Upper lobe of right lung (tissue), 1 donor: ENCODE data around the gene GFRA1. TPM values are rescaled to one million over a fixed set of nuclear protein-coding genes. Genes with fewer than 3 reads are reported as not detected.

Experiments used
- ATAC-seq: fragments of 200-7000 bp; cut with Tn5 transposase; one replicate; pipeline ENCODE4 v1.9.1; 2020; ENCODE audit warnings: mild to moderate bottlenecking, moderate library complexity
- DNase-seq: peaks from one replicate; pipeline ENCODE4 v3.0.0-alpha.2; 2020
- H3K27ac ChIP-seq: fragments of 200-600 bp; one replicate; pipeline ENCODE4 v1.8.0; 2022
- H3K27me3 ChIP-seq: fragments of 200-600 bp; one replicate; pipeline ENCODE4 v1.8.0; 2022; ENCODE audit warnings: mild to moderate bottlenecking
- H3K36me3 ChIP-seq: fragments of 200-600 bp; one replicate; pipeline ENCODE4 v1.8.0; 2022
- H3K4me1 ChIP-seq: fragments of 200-600 bp; one replicate; pipeline ENCODE4 v1.8.0; 2022
- H3K4me3 ChIP-seq: fragments of 200-600 bp; one replicate; pipeline ENCODE4 v1.8.0; 2022; ENCODE audit warnings: mild to moderate bottlenecking
- H3K9me3 ChIP-seq: fragments of 200-600 bp; one replicate; pipeline ENCODE4 v1.8.0; 2022
- intact Hi-C: fragments of 100-400 bp; cut with DNase I; formaldehyde crosslinking; loops from one replicate; pipeline ENCODE4 v1.11.0; 2022
- total RNA-seq: library from RNA; stranded (reverse); fragmentation: NEBNext Ultra II Directional; extraction: Animal tissue kit (Norgen Biotek cat#: 25700); gene quantifications from one replicate; pipeline ENCODE4 v1.2.1, GENCODE V29; 2021
- TF ChIP-seq, protein P1 (sequence below): fragments of 200-600 bp; IDR thresholded peaks from one replicate; pipeline ENCODE4 v1.8.0; 2022; ENCODE audit warnings: antibody characterized with exemption
- donor health status: DM: no; HTN: yes; CAD: no; lungs with severe emphysema.

GFRA1 gene
- total RNA-seq, 1 donor from 2014 or later: 3.4 TPM

DNA sequence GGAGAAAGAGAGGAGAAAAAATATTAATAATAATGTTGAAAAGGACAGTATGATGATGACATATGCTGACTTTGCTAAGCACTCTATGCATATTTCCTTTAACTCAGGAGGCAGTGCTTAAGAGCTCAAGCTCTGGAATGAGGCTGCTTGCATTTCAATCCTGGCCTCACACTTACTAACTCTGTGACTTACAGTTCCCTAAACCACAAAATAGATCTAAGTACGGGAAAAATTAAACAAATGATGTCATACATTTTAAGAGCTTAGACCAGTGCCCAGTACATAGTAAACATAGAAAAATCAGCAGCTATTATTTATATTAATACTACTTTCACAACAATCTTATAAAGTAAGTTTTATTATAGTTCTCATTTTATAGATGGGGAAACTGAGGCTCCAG lies 61.3 kb downstream of the GFRA1 start:
- Histone ChIP-seq H3K4me1 (no peaks in the 10 kb centered on the region), H3K9me3 (no peaks in the 10 kb centered on the region), H3K36me3 (no peaks in the 10 kb centered on the region), H3K27me3 (no peaks in the 10 kb centered on the region), H3K4me3 (no peak overlapping the region), H3K27ac (no peak overlapping the region)
- ATAC-seq: no peak
- intact Hi-C loops: no loop called here
- TF ChIP-seq, protein P1, sequence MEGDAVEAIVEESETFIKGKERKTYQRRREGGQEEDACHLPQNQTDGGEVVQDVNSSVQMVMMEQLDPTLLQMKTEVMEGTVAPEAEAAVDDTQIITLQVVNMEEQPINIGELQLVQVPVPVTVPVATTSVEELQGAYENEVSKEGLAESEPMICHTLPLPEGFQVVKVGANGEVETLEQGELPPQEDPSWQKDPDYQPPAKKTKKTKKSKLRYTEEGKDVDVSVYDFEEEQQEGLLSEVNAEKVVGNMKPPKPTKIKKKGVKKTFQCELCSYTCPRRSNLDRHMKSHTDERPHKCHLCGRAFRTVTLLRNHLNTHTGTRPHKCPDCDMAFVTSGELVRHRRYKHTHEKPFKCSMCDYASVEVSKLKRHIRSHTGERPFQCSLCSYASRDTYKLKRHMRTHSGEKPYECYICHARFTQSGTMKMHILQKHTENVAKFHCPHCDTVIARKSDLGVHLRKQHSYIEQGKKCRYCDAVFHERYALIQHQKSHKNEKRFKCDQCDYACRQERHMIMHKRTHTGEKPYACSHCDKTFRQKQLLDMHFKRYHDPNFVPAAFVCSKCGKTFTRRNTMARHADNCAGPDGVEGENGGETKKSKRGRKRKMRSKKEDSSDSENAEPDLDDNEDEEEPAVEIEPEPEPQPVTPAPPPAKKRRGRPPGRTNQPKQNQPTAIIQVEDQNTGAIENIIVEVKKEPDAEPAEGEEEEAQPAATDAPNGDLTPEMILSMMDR: no peak
- no peak for DNase-seq

DNA sequence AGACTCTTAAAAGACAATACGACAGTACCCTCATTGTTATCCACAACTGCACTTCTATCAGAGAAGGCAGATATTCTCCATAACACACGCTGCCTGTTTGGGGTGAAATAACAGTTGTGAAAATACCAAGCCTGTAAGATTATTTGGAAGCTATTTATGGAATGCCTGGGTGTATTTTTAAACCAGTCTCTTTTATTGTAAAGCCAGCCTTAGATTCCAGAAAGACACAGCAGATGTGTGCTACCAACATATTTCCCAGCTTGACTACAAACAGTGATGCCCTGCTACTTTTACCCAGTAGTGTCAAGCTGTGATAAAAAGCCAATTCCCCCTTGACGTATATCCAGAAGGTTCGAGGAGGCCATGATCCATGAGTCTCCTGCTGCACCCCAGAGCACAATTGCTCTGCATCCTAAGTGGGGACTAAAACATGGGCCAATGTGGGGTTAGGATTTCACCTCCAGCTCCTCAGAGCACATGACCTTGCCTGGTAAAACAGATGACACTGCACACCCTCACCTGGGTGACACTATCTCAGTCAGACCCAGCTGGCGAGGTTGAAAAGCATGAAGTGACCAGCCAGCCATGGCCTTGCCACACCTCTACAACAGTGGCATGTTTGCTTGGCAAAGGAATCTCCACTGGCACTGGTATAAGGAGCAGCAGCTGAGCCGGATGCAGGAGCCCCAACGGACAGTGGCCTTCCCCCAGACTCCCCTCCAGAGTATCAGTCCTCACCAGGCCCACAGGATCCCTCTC lies 62.2 kb downstream of the GFRA1 start:
- no peaks in the 10 kb centered on the region for H3K9me3 ChIP-seq
- intact Hi-C loops: no loop called here
- DNase-seq: no peak
- ATAC-seq: no peak
- H3K27ac ChIP-seq: no peak overlapping the region
- H3K4me3 ChIP-seq: no peak overlapping the region
- no peaks in the 10 kb centered on the region for H3K36me3 ChIP-seq
- H3K4me1 ChIP-seq: no peaks in the 10 kb centered on the region
- no peaks in the 10 kb centered on the region for H3K27me3 ChIP-seq
- TF ChIP-seq, protein P1: no peak

DNA sequence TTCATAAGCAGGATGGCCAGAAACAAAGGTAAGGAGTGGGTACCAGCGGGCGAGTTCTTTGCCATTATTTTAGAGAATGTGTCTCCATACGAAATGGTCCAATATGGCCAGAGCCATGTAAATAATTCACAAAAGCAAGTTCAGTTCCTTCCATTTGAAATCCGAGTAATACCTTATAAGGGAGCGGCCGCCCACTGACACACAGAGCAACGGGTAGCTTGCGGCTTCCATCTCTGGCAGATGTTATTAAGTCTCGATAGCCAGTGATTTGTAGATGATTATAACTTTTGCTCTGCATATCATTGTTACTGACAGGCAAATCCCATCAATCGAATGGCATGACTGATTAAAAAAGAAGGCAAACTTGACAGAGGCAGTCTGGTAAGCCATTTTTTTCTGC lies 63.2 kb downstream of the GFRA1 start:
- Histone ChIP-seq H3K4me1 (no peaks in the 10 kb centered on the region), H3K9me3 (no peaks in the 10 kb centered on the region), H3K27ac (no peak overlapping the region), H3K27me3 (no peaks in the 10 kb centered on the region), H3K4me3 (no peak overlapping the region), H3K36me3 (no peaks in the 10 kb centered on the region)
- intact Hi-C loops: no loop called here
- TF ChIP-seq, protein P1: no peak
- ATAC-seq: no peak
- no peak for DNase-seq

DNA sequence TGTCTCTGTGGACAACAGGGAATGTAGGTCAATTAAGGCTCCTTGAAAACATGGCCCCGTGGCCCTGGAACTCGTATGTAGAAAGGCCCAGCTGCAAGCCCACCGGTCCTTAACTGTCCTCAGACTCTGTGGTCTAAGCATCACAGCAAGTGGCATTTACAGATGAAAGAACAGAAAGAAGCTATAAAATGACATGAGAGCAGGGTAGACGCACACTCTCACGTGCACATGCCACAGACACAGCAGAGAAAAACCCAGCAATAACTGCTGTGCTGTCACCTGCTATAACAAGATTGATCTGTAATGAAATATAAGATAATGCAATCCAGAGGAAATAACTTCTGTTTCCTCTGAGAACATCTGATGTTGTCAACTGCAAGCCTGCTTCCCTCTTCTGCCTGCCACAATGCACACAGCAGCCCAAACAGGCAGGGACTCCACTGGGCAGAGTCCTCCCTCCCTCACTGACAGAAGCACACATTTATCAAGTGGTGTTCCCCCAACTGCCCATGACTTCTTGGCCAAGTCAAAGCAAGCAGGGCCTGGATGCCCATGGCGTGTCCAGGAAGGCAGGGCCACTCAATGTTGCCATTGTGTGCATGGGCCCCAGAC lies 63.9 kb downstream of the GFRA1 start:
- DNase-seq (no peak), ATAC-seq (no peak)
- H3K4me3 ChIP-seq: no peak overlapping the region
- H3K4me1 ChIP-seq: no peaks in the 10 kb centered on the region
- TF ChIP-seq, protein P1: no peak
- intact Hi-C loops: no loop called here
- H3K9me3 ChIP-seq: no peaks in the 10 kb centered on the region
- no peak overlapping the region for H3K27ac ChIP-seq
- no peaks in the 10 kb centered on the region for H3K36me3 ChIP-seq
- no peaks in the 10 kb centered on the region for H3K27me3 ChIP-seq

DNA sequence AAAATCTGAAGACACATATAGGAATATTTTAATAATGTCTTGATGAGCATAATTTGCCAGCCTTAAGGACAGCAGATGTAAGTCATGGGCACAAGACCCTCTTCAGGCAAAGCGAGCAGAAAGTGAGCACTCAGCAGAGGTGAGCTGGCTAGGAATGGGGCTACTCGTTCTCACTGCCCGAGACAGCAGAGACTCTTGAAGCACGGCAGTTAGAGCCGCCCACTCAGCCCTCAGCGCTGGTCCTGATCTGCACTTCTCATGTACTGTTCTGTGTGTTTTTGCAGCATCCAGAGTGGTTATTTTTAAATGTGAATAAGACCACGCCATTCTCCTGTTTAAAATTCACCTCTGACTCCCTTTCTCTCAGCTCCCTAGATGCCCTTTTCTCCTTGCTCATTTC lies 65.3 kb downstream of the GFRA1 start:
- no peaks in the 10 kb centered on the region for H3K36me3 ChIP-seq
- no peak overlapping the region for H3K27ac ChIP-seq
- H3K4me1 ChIP-seq: no peaks in the 10 kb centered on the region
- TF ChIP-seq, protein P1: no peak
- ATAC-seq: no peak
- H3K9me3 ChIP-seq: no peaks in the 10 kb centered on the region
- intact Hi-C loops: no loop called here
- H3K4me3 ChIP-seq: no peak overlapping the region
- H3K27me3 ChIP-seq: no peaks in the 10 kb centered on the region
- no peak for DNase-seq
